Vagina (tissue), 2 donors: ENCODE data around the gene MKRN2OS. TPM values are rescaled to one million over a fixed set of nuclear protein-coding genes. Genes with fewer than 3 reads are reported as not detected.

Experiments
- DNase-seq, 2 donors: peaks; one replicate each; pipeline ENCODE4 v3.0.0-alpha.2; 2017; ENCODE audit errors: extremely low spot score in 2 of 2
- H3K27ac ChIP-seq: fragments of 200-600 bp; sonication (generic); one replicate; pipeline ENCODE4 v1.5.1; 2019
- H3K27me3 ChIP-seq: fragments of 200-600 bp; sonication (generic); one replicate; pipeline ENCODE4 v1.5.1; 2019
- H3K36me3 ChIP-seq, 2 donors: fragments of 200-600 bp; sonication (generic); one replicate each; pipeline ENCODE4 v1.5.1; 2017 to 2019
- H3K4me1 ChIP-seq: fragments of 200-600 bp; sonication (generic); one replicate; pipeline ENCODE4 v1.5.1; 2019
- H3K4me3 ChIP-seq, 2 donors: fragments of 200-600 bp; sonication (generic); 1 replicate in 1 of 2; 2 replicates in 1 of 2; pipeline ENCODE4 v1.5.1; 2016 to 2019
- H3K9me3 ChIP-seq: fragments of 200-600 bp; sonication (generic); one replicate; pipeline ENCODE4 v1.5.1; 2019
- CTCF ChIP-seq, 3 experiments: fragments of 450-650 bp in 2 of 3; fragments of 200-600 bp in 1 of 3; sonication (generic) in 1 of 3; IDR thresholded peaks; one replicate each; pipeline ENCODE4 v1.5.1; 2017 to 2019; ENCODE audit warnings: antibody characterized with exemption in 3 of 3, mild to moderate bottlenecking in 2 of 3, moderate library complexity in 2 of 3
- POLR2A ChIP-seq, 2 donors: fragments of 450-650 bp; IDR thresholded peaks; one replicate each; pipeline ENCODE4 v1.6.1; 2017; ENCODE audit warnings: antibody characterized with exemption in 2 of 2, mild to moderate bottlenecking in 2 of 2, moderate library complexity in 2 of 2
- POLR2AphosphoS5 ChIP-seq, 2 donors: sonication (generic); formaldehyde crosslinking; IDR thresholded peaks; one replicate each; pipeline ENCODE4 v1.9.0; 2017; ENCODE audit warnings: antibody characterized with exemption in 2 of 2, mild to moderate bottlenecking in 2 of 2, low read depth in 1 of 2; ENCODE audit not compliant: insufficient read depth in 1 of 2
- intact Hi-C: fragments of 100-400 bp; cut with DNase I; formaldehyde crosslinking; loops from one replicate; pipeline ENCODE4 v1.15.1; 2023
- total RNA-seq: library from RNA; depleted of rRNA; stranded (reverse); fragments of >200 nt; gene quantifications from one replicate; pipeline ENCODE4 v1.2.3, GENCODE V29; 2016

MKRN2OS gene
- total RNA-seq, 1 donor from 2014 or later: not detected

- Histone ChIP-seq H3K4me1 (no peaks in the 10 kb centered on the region), H3K27me3 (no peaks in the 10 kb centered on the region), H3K4me3 (no peak overlapping the region), H3K27ac (no peak overlapping the region), H3K9me3 (no peaks in the 10 kb centered on the region), H3K36me3 (peaks cover 0 to 78% of the 10 kb centered on the region in 2 donors)
- intact Hi-C loops: no loop called here
- no peak for TF ChIP-seq CTCF (IDR thresholded peaks at IDR 0.05)
- no peak for TF ChIP-seq POLR2A (IDR thresholded peaks at IDR 0.05)
- no peak for TF ChIP-seq POLR2AphosphoS5 (IDR thresholded peaks at IDR 0.05; ENCODE audit: insufficient read depth in 1 of 2, low read depth in 1 of 2)
- DNase-seq: no peak
Observed at GRCh38 chr3:12588039-12589009, 43.0 kb upstream of the MKRN2OS start.

GRCh38 chr3:12586403-12586802, 41.1 kb upstream of the MKRN2OS start:
- H3K9me3 ChIP-seq: no peaks in the 10 kb centered on the region
- intact Hi-C loops: no loop called here
- H3K36me3 ChIP-seq: peaks cover 0 to 84% of the 10 kb centered on the region in 2 donors
- H3K27ac ChIP-seq: no peak overlapping the region
- TF ChIP-seq POLR2A (IDR thresholded peaks at IDR 0.05): no peak
- TF ChIP-seq POLR2AphosphoS5 (IDR thresholded peaks at IDR 0.05; ENCODE audit: insufficient read depth in 1 of 2, low read depth in 1 of 2): no peak
- TF ChIP-seq CTCF (IDR thresholded peaks at IDR 0.05): no peak
- DNase-seq: no peak
- no peaks in the 10 kb centered on the region for H3K4me1 ChIP-seq
- no peak overlapping the region for H3K4me3 ChIP-seq
- H3K27me3 ChIP-seq: no peaks in the 10 kb centered on the region

- no peaks in the 10 kb centered on the region for H3K4me1 ChIP-seq
- no peaks in the 10 kb centered on the region for H3K27me3 ChIP-seq
- intact Hi-C loops: no loop called here
- peaks cover 0 to 83% of the 10 kb centered on the region in 2 donors for H3K36me3 ChIP-seq
- no peak overlapping the region for H3K27ac ChIP-seq
- DNase-seq: no peak
- no peak for TF ChIP-seq POLR2A (IDR thresholded peaks at IDR 0.05)
- TF ChIP-seq CTCF (IDR thresholded peaks at IDR 0.05): no peak
- TF ChIP-seq POLR2AphosphoS5 (IDR thresholded peaks at IDR 0.05; ENCODE audit: insufficient read depth in 1 of 2, low read depth in 1 of 2): no peak
- no peak overlapping the region for H3K4me3 ChIP-seq
- H3K9me3 ChIP-seq: no peaks in the 10 kb centered on the region
Observed at GRCh38 chr3:12585970-12586369, 40.7 kb upstream of the MKRN2OS start.

- TF ChIP-seq POLR2A (IDR thresholded peaks at IDR 0.05) (no peak), CTCF (IDR thresholded peaks at IDR 0.05) (no peak), POLR2AphosphoS5 (IDR thresholded peaks at IDR 0.05; ENCODE audit: insufficient read depth in 1 of 2, low read depth in 1 of 2) (no peak)
- intact Hi-C loops: no loop called here
- no peaks in the 10 kb centered on the region for H3K9me3 ChIP-seq
- no peaks in the 10 kb centered on the region for H3K27me3 ChIP-seq
- no peak overlapping the region for H3K4me3 ChIP-seq
- H3K27ac ChIP-seq: no peak overlapping the region
- H3K36me3 ChIP-seq: peaks cover 0 to 78% of the 10 kb centered on the region in 2 donors
- DNase-seq: no peak
- no peaks in the 10 kb centered on the region for H3K4me1 ChIP-seq
Observed at GRCh38 chr3:12585181-12585580, 39.9 kb upstream of the MKRN2OS start.

- no peak overlapping the region for H3K27ac ChIP-seq
- H3K9me3 ChIP-seq: no peaks in the 10 kb centered on the region
- no peak for TF ChIP-seq CTCF (IDR thresholded peaks at IDR 0.05)
- no peak for TF ChIP-seq POLR2AphosphoS5 (IDR thresholded peaks at IDR 0.05; ENCODE audit: insufficient read depth in 1 of 2, low read depth in 1 of 2)
- no peak for TF ChIP-seq POLR2A (IDR thresholded peaks at IDR 0.05)
- no peaks in the 10 kb centered on the region for H3K27me3 ChIP-seq
- H3K36me3 ChIP-seq: peaks cover 0 to 73% of the 10 kb centered on the region in 2 donors
- intact Hi-C loops: no loop called here
- H3K4me3 ChIP-seq: no peak overlapping the region
- no peak for DNase-seq
- H3K4me1 ChIP-seq: no peaks in the 10 kb centered on the region
Observed at GRCh38 chr3:12584083-12584482, 38.8 kb upstream of the MKRN2OS start.
